Uterus (tissue), 2 donors: ENCODE measurements around the gene TAPBP.

Experiments
- POLR2A ChIP-seq, 2 donors: fragments of 450-650 bp; IDR thresholded peaks; one replicate each; pipeline ENCODE4 v1.6.1; 2016; ENCODE audit warnings: antibody characterized with exemption in 2 of 2, mild to moderate bottlenecking in 1 of 2, moderate library complexity in 1 of 2
- TF ChIP-seq, protein P1 (sequence below), 4 experiments: fragments of 200-600 bp in 2 of 4; fragments of 450-650 bp in 2 of 4; sonication (generic) in 2 of 4; IDR thresholded peaks; one replicate each; pipeline ENCODE4 v1.5.1; 2016 to 2019; ENCODE audit warnings: antibody characterized with exemption in 4 of 4, mild to moderate bottlenecking in 2 of 4, moderate library complexity in 1 of 4

DNA sequence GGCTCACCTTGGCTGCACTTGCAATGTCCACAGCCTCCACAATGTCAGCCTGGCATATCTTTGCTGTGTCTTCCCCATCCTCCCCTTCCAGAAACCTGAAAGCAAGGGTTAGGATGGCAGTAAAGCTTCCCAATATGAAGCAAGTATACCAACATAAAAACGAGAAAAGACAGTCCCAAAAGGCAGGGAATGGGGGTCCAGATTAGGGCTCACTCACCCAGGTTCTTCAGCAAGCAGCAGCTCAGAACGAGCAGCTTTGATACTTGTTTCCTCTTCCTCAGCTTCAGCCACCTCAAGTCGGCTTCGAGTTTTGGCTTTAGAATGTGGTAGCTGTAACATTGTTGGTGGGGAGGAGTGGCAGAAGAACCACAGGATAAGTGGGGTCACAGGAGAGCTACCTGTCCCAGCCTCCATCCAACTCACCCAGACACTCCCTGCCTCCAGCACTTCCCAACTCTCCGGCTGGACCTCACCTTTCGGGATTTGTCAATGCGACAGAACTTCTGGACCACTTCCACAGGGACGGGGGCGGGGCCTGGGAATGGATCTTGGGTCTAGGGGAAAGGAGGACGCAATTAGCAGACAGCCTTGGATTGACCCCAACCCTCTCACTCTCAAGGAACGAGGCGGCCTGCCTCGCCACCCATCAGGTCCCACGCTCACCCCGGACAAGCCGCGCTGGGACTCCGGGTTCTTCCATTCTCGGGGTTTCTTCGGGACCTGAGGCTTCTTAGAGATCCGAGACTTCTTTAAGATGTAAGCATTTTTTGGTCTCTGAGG is 25.5 kb downstream of the TAPBP start:
- TF ChIP-seq, protein P1, sequence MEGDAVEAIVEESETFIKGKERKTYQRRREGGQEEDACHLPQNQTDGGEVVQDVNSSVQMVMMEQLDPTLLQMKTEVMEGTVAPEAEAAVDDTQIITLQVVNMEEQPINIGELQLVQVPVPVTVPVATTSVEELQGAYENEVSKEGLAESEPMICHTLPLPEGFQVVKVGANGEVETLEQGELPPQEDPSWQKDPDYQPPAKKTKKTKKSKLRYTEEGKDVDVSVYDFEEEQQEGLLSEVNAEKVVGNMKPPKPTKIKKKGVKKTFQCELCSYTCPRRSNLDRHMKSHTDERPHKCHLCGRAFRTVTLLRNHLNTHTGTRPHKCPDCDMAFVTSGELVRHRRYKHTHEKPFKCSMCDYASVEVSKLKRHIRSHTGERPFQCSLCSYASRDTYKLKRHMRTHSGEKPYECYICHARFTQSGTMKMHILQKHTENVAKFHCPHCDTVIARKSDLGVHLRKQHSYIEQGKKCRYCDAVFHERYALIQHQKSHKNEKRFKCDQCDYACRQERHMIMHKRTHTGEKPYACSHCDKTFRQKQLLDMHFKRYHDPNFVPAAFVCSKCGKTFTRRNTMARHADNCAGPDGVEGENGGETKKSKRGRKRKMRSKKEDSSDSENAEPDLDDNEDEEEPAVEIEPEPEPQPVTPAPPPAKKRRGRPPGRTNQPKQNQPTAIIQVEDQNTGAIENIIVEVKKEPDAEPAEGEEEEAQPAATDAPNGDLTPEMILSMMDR (IDR thresholded peaks at IDR 0.05): no peak
- TF ChIP-seq POLR2A (IDR thresholded peaks at IDR 0.05): no peak
